Lower leg skin (tissue), 4 donors: ENCODE data around the gene YKT6. TPM values are rescaled to one million over a fixed set of nuclear protein-coding genes. Genes with fewer than 3 reads are reported as not detected.

Experiments used
- DNase-seq, 2 donors: peaks; one replicate each; pipeline ENCODE4 v3.0.0-alpha.2; 2019; ENCODE audit warnings: low spot score in 2 of 2
- H3K4me3 ChIP-seq: fragments of 200-600 bp; sonication (generic); 2 replicates; pipeline ENCODE4 v1.5.1; 2017; ENCODE audit warnings: mild to moderate bottlenecking, low read depth; ENCODE audit not compliant: poor library complexity, severe bottlenecking
- POLR2A ChIP-seq, 2 donors: fragments of 450-650 bp; IDR thresholded peaks; one replicate each; pipeline ENCODE4 v1.6.1; 2016 to 2017; ENCODE audit warnings: antibody characterized with exemption in 2 of 2, mild to moderate bottlenecking in 1 of 2, moderate library complexity in 1 of 2
- WGBS, 2 donors: methylation state at CpG; one replicate each; pipeline ENCODE4 v1.1.5; 2018; 5-methylcytosine and 5-hydroxymethylcytosine counted together
- intact Hi-C: fragments of 100-400 bp; cut with DNase I; formaldehyde crosslinking; loops from one replicate; pipeline ENCODE4 v1.15.0; 2023; ENCODE audit warnings: low total_unique reads
- total RNA-seq, 4 donors: library from RNA; depleted of rRNA; stranded (reverse); fragments of >200 nt; gene quantifications; one replicate each; pipeline ENCODE4 v1.1.0, GENCODE V29; 2016
- TF ChIP-seq, protein P1 (sequence below), 3 donors: fragments of 450-650 bp; IDR thresholded peaks; one replicate each; pipeline ENCODE4 v1.5.1; 2016; ENCODE audit warnings: antibody characterized with exemption in 3 of 3, mild to moderate bottlenecking in 3 of 3, moderate library complexity in 2 of 3

YKT6 gene
- total RNA-seq, 4 donors from 2014 or later, result 38.5 to 51.3 (median 44.3) TPM

GRCh38 chr7:44227911-44228310 is 27.1 kb downstream of the YKT6 start:
- TF ChIP-seq, protein P1, sequence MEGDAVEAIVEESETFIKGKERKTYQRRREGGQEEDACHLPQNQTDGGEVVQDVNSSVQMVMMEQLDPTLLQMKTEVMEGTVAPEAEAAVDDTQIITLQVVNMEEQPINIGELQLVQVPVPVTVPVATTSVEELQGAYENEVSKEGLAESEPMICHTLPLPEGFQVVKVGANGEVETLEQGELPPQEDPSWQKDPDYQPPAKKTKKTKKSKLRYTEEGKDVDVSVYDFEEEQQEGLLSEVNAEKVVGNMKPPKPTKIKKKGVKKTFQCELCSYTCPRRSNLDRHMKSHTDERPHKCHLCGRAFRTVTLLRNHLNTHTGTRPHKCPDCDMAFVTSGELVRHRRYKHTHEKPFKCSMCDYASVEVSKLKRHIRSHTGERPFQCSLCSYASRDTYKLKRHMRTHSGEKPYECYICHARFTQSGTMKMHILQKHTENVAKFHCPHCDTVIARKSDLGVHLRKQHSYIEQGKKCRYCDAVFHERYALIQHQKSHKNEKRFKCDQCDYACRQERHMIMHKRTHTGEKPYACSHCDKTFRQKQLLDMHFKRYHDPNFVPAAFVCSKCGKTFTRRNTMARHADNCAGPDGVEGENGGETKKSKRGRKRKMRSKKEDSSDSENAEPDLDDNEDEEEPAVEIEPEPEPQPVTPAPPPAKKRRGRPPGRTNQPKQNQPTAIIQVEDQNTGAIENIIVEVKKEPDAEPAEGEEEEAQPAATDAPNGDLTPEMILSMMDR (IDR thresholded peaks at IDR 0.05), result no peak
- TF ChIP-seq POLR2A (IDR thresholded peaks at IDR 0.05), result no peak
- H3K4me3 ChIP-seq, result no peak overlapping the region
- 79 to 86% methylated on average over 14 of the region's 14 CpGs for WGBS, 2 donors
- intact Hi-C loops, result no loop called here
- DNase-seq, result no peak

- no peak overlapping the region for H3K4me3 ChIP-seq
- TF ChIP-seq, protein P1 (IDR thresholded peaks at IDR 0.05), result no peak
- TF ChIP-seq POLR2A (IDR thresholded peaks at IDR 0.05), result no peak
- 83 to 87% methylated on average over 28 to 29 of the region's 29 CpGs for WGBS, 2 donors
- intact Hi-C loops, result no loop called here
- no peak for DNase-seq
These were observed 28.0 kb downstream of the YKT6 start for GRCh38 chr7:44228571-44229350.

DNA sequence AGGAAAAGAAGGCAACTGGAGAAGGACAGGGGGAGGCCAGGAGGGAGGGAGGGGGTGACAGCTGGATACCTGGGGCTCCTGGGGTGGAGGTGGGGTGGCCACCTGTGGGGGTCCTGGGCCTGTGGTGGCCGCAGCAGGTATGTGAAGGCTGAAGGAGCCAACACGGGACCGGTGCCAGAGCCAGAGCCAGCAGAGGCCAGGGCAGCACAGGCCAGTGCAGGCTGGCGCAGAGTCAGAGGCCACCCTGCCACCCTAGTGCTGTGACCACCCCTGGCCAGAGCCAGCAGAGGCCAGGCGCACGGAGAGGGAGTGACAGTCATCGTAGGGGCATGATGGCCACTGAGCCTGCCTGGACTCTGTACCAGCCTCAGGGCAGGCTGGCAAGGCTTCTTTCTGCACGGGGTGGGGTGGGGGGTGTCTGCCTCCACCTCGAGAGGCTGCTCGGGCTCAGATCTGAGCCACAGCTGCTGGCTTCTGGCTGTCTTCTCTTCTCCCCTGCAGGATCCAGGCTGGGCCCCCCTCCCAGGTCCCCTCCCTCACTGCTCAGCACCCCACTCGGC is 28.8 kb downstream of the YKT6 start:
- intact Hi-C loops, result no loop called here
- no peak for DNase-seq
- WGBS, 2 donors, result 66 to 87% methylated on average over 4 to 11 of the region's 11 CpGs
- TF ChIP-seq POLR2A (IDR thresholded peaks at IDR 0.05), result no peak
- TF ChIP-seq, protein P1 (IDR thresholded peaks at IDR 0.05), result no peak
- no peak overlapping the region for H3K4me3 ChIP-seq

DNA sequence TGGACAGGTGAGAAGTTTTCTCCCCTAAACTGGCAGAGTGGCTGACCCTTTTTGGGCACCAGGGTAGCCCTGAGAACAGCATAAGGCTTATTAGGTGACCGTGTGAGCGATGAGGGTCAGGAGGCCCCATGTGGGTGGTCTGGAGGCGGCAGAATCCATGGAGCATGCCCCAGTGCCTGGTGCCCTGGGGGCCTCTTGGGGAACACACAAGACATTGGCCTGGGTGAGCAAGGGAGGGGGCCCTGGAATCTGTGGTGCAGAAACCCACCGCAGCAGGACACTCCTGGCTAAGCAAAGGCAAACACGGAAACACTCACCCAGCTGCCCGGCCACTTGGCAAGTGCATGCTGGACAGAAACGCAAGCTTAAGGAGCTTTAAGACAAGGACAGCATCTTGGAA is 29.5 kb downstream of the YKT6 start:
- intact Hi-C loops, result no loop called here
- no peak for TF ChIP-seq POLR2A (IDR thresholded peaks at IDR 0.05)
- TF ChIP-seq, protein P1 (IDR thresholded peaks at IDR 0.05), result no peak
- no peak overlapping the region for H3K4me3 ChIP-seq
- 87 to 89% methylated on average over 7 of the region's 7 CpGs for WGBS, 2 donors
- no peak for DNase-seq

DNA sequence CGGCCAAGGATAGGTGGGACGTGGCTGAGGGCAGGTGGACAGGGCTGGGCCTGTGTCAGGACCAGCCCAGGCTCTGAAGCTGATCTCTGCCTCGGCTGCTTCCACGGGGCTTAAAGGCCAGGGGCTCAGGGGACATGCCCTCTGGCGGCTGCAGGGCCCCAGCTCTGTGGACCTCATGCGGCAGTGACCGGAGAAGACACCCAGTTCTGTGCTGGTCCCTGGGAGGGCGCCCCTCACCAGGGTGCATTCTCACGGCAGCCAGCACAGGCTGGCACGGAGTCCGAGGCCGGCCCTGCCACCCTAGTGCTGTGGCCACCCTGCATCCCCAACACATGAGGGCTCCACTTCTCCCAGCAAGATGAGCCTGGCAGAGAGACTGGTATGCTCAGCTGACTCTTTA is 30.3 kb downstream of the YKT6 start:
- WGBS, 2 donors, result 81 to 93% methylated on average over 10 to 12 of the region's 12 CpGs
- TF ChIP-seq, protein P1 (IDR thresholded peaks at IDR 0.05), result no peak
- TF ChIP-seq POLR2A (IDR thresholded peaks at IDR 0.05), result no peak
- DNase-seq, result no peak
- intact Hi-C loops, result no loop called here
- no peak overlapping the region for H3K4me3 ChIP-seq
